Measurements from ENCODE around the gene ADCYAP1R1.

The ADCYAP1R1 gene

DNA sequence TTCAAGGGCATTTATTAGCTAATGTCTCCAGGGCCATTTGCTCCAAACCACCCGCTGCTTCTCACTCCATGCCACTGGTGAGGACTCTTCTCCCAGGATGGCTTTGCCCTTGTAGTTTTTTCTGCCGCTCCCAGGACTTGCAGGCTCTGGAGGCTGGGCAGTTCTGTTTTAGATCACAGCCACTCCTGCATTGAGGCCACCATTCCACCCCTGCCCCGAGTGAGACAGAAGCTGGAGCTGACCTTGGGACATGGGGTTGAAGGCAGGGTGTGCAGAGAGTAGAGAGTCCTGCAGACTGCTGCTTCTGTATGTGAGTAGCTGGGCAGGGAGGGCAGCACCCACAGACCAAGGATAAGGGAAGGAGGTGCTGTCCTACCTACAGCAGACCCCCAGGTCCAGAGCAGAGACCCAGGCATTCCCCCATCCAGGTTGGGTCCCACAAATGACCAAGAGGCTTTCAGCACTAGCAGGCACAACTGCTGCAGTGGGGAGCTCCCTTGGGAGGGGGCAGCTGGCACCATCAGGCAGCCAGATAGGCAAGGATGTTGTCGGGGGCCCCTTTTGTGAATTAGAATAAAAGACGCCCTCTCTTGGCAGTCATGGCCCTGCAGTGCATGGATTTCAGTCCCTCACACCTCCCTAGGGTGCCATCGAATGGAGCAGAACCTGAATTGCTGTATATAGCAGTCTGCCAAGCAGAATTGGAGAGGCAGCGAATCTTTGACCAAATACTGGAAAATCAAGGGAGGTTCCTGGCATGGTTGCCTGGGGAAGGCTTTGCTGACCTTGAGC is 22.7 kb upstream of the ADCYAP1R1 start:
- in situ Hi-C loops (cut with HindIII; ENCODE audit: low pct_ligation_motif_present, low pct_unique_long_range_greater_than_20kb, low sequenced_read_pairs), result no loop called here
- DNase-seq, result no peak

DNA sequence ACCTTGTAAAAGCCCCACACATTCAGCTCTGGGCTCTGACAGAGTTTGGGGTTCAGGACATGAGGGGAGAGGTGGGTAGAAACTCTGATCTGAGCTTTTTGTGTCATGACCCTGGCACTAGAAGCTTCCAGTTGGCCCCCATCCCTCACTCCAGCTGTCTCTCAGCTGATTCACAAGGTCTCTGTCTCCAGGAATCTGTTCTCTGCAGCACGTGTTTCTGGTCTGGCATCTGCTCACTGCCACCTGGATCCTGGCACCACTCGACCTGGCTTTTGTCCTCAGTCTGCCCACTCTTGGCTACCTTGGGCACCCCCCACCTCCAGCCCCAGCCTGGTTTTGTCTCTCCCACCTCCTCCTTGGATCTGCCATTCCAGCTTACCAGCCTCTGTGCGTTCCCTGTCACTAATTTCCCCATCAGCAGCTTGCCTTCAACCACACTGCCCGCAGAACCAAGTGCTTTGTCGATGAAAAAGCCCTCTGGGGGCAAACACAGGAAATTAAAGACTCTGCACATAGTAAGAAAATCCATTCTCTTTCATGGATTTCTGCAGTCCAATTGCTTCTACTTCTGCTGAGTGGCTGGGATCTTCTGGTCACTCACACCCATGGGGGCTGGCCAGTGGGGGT is 18.3 kb upstream of the ADCYAP1R1 start:
- in situ Hi-C loops (cut with HindIII; ENCODE audit: low pct_ligation_motif_present, low pct_unique_long_range_greater_than_20kb, low sequenced_read_pairs), result no loop called here
- DNase-seq, result no peak

DNA sequence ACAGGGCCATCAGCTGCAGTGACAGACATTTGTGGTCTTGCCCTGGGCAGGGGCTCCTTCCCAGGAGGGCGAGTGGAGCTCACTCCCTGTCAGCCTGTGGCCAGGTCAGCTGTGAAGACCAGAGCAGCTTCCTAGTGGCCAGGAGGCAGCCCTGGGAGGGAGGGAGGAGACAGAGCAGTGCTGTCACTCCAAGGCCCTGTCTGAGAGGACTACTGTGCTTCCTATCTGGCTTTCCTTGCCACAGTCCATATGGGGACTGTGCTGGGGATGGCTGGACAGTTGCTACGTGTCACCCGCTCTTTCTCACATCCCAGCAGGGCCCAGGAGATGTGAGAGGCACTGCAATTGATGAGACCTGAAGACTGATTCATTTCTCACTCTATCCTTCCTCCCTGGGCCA is 15.2 kb upstream of the ADCYAP1R1 start:
- DNase-seq, result no peak
- in situ Hi-C loops (cut with HindIII; ENCODE audit: low pct_ligation_motif_present, low pct_unique_long_range_greater_than_20kb, low sequenced_read_pairs), result no loop called here

DNA sequence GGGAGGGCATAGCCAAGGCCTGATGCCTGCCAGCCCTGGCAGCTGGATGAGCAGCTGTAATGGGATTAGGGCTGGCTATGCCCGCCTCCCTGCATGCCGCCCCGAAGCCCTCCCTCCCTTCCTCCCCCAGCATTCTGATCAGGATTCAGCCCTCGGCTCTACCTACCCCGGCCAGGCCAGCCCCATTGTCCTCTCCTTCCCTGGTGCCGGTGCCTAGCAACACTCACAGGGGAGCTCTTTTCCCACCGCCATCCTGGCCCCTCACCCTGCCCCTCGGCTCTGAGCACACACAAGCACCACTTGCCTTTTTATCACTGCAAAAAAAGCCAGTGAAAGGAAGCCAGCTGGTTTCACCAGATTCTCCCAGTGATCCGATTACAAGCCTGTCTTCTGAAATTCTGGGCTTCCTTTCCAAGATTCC is 9.0 kb upstream of the ADCYAP1R1 start:
- DNase-seq, result no peak
- in situ Hi-C loops (cut with HindIII; ENCODE audit: low pct_ligation_motif_present, low pct_unique_long_range_greater_than_20kb, low sequenced_read_pairs), result no loop called here

DNA sequence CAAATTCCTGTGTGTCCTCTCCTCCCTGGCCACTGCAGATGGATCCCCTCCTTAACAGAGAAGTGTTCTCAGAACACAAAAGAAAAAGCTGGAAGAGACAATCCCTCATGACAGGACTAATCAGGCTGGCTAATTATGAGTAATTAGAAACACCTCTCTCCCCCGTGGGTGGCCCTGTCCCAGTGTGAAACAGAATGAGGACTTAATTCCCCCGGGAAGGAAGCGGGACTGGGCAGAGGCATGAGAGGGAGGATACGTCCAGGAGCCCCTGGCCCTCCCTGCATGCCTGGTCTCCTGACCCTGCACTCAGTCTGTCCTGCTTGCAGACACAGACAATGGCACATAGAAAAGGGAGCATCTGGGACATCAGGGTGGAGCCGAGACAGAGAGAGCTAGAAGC is 7.6 kb upstream of the ADCYAP1R1 start:
- DNase-seq, result no peak
- in situ Hi-C loops (cut with HindIII; ENCODE audit: low pct_ligation_motif_present, low pct_unique_long_range_greater_than_20kb, low sequenced_read_pairs), result no loop called here

DNA sequence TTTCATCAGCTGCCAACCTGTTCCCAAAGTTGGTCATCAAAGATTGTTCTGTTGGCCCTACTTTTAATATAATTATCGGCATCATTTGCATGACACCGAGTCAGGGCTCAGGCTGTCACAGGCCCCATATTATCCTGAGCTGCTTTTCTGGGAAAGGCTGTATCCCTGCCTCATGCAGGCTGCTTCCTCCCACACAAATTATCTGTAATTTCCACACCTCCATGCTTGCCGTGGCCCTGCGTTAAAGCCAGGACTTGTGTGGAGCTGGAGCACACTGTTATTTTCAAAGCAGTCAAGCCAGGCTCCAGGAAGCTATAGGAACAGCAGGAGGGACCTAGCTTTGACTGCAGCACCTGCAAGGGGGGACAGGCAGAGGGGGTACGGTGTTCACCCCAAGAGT is 5.4 kb upstream of the ADCYAP1R1 start:
- DNase-seq, result no peak
- in situ Hi-C loops (cut with HindIII; ENCODE audit: low pct_ligation_motif_present, low pct_unique_long_range_greater_than_20kb, low sequenced_read_pairs), result no loop called here

DNA sequence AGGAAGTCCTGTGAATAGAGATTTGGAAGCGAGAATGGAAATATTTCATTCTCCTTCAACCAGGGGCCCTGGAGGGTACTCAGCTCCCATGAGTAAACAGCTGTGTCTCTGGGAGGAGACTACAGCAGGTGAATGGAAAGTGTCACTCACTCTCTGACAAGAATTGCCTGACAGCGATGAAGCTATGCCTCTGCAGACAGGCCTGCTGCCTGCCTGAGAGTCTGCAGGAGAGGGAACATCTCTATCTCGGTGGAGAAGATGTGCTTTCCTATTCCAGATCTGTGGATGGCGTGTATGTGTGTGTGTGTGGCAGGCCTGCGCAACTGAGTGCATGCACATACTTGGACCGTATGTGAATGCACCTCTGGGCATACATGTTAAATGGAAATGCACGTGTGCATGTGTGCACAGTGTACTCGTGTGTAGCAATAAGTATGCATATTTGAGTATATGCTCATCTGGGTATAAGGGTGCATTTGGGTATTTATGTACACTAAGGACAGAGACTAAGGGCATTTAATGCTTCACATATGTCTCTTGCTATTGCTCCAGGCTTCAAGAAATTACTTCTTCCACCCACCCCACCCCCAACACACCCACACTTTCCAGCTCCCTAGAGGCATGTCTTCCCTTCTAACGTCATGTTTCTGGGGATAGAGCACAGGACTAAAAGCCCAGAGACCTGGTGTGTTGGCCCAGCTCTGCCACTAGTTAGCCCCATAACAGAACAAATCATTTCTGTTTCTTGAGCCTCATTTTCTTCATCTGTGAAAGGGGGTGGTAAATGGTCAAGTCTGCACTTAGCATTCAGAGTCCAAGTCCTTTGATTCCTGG is 4.6 kb upstream of the ADCYAP1R1 start:
- in situ Hi-C loops (cut with HindIII; ENCODE audit: low pct_ligation_motif_present, low pct_unique_long_range_greater_than_20kb, low sequenced_read_pairs), result no loop called here
- DNase-seq, result no peak

DNA sequence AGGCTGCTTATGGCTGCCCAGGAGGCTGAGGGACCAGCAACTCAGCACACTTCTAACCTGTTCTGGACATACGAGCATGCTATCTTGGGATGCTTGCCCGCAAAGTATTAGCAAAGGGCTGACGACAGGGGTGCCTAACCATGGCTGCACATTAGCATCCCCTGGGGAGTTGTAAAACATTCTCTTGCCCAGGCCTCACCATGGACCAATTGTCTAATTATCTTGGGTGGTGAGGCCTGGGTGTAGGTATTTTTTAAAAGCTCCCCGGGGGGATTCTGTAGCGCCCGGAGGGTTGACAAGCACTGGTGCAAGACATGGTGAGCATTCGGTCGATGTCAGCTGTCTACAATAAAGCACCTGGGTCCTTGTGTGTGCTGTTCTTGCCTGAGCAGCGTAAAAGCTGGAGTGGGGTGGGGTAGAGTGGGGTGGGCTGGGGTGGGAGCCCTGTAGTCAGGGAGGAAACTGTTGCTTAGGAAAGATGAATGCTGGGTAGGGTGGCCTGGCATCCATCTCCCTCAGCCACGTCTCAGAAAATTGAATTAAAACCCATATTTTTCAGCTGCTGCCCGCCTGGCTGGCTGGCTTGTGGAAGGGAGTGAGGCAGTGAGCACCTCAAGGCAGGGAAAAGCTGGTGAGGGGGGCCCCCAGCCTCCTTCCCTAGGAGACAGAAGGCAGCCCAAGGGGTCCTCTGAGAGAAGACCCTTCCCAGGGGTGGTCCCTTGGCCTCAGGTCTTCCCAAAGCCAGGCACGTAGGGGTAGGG is 2.9 kb upstream of the ADCYAP1R1 start:
- no peak for DNase-seq
- in situ Hi-C loops (cut with HindIII; ENCODE audit: low pct_ligation_motif_present, low pct_unique_long_range_greater_than_20kb, low sequenced_read_pairs), result no loop called here

DNA sequence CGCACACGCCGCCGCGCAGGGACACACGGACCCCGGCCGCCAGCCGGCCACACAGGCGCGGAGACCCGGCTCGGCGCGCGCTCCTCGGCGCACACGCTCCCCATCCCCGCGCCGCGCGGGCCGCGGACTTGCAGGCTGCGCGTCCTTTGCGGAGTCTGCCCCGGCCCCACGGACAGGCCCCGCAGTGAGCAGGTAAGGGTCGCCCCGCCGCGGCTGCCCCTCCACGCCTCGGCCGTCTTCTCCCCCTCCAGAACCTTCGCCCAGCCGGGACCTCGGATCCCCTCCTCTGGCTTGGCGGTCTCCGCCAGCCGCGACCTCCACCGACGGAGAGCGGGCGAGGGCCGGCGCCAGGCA is 356 bp downstream of the ADCYAP1R1 start:
- no peak for DNase-seq
- in situ Hi-C loops (cut with HindIII; ENCODE audit: low pct_ligation_motif_present, low pct_unique_long_range_greater_than_20kb, low sequenced_read_pairs), result no loop called here

DNA sequence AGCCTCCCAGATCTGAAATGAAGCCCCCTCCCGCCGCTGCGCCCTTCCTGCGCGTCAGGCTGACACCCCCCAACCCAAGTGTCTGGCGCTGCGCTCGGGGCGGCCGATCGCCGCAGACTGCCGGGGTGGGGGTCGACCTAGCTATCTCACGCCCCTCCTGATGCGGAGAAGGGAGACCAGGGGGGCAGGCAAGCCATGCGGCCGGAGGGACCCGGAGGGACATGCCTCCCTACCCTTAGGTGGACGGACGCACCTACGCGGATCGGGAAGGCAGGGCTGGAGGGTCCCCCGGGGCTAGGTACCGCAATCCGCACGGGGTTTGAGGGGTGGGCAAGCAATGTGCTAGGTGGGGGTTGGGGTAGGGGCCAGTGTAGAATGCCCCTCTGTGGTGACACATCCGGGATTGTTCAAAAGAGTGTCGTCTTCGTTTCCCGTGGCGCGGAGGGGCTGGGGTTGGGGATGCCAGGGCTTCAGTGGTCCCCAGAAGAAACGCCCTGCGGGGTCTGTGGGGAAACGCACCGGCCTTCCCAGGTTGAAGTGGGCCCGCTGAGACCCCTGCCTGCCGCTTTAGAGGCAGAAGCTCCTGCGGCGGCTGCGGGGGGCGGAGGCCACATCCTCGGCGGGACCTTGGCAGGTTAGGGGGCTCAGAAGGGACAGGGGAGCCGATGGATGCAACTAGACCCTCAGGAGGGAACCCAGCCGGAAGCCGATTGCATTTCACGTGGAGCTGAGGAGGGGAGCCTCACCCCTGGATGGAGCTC is 913 bp downstream of the ADCYAP1R1 start:
- in situ Hi-C loops (cut with HindIII; ENCODE audit: low pct_ligation_motif_present, low pct_unique_long_range_greater_than_20kb, low sequenced_read_pairs), result no loop called here
- DNase-seq, result no peak

DNA sequence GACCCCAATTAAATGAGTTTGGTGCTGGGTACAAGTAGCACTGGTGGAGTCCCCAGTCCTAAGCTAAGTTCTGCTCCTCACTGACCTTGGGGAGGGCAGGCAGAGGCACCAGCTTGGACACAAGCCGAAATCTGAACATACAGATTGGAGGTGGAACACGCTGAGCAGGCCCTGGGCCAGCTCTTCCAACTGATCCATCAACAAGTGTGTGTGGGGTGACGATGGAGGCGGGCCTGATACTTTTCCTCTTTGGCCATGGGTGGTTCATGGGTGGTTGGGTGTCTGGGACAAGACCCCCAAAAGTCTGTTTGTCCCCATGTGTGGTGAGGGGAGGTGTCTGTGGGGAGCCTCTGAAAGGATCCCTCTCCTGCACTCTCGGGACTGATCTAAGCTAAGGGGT is 1.9 kb downstream of the ADCYAP1R1 start:
- in situ Hi-C loops (cut with HindIII; ENCODE audit: low pct_ligation_motif_present, low pct_unique_long_range_greater_than_20kb, low sequenced_read_pairs), result no loop called here
- no peak for DNase-seq

DNA sequence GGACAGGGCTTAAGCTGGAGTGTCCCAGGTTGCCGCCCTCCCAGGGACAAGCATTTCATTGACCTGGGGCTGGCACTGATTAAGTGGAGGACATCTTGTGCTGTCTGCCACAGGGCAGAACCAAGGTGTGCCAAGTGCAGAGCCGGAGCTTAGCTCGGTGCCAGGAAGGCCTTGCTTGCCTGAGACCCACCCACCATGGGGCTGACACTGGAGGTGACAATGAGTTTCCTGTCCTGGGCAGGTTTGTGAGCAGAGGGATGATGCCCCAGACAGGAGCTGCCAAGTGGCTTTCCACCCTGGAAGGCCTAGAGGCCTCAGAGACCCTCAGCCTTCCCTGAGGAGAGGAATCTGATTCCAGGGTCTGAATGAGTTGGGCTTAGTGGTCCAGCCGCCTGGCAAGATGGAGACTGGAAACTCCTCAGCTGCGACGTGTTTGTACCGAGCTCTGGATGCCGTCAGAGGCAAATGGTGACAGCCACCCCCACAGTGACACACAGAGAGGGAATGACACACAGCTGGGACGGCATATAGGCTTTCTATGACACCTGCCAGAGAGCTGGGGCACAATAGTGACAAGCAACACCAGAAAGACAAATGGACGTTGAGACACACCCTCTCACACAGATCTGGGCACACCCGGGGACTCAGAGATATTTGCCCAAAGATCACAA is 2.6 kb downstream of the ADCYAP1R1 start:
- DNase-seq, result no peak
- in situ Hi-C loops (cut with HindIII; ENCODE audit: low pct_ligation_motif_present, low pct_unique_long_range_greater_than_20kb, low sequenced_read_pairs), result no loop called here

DNA sequence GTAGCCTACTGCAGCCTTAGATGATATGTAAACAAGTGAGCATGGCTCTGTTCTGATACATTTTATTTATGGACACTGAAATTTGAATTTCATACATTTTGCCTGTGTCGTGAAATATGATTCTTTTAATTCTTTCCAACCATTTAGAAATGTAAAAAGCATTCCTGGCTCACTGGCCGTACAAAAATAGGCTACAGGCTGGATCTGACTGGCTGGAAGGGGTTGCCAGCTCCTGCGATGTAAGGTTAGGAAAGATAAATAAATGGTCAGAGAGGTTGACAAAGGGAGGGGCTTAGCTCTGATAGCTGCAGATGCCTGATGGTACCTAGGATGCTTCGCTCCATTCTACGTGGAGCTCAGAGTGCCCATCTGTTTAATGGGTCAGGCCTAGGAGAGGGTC is 3.4 kb downstream of the ADCYAP1R1 start:
- in situ Hi-C loops (cut with HindIII; ENCODE audit: low pct_ligation_motif_present, low pct_unique_long_range_greater_than_20kb, low sequenced_read_pairs), result no loop called here
- no peak for DNase-seq

DNA sequence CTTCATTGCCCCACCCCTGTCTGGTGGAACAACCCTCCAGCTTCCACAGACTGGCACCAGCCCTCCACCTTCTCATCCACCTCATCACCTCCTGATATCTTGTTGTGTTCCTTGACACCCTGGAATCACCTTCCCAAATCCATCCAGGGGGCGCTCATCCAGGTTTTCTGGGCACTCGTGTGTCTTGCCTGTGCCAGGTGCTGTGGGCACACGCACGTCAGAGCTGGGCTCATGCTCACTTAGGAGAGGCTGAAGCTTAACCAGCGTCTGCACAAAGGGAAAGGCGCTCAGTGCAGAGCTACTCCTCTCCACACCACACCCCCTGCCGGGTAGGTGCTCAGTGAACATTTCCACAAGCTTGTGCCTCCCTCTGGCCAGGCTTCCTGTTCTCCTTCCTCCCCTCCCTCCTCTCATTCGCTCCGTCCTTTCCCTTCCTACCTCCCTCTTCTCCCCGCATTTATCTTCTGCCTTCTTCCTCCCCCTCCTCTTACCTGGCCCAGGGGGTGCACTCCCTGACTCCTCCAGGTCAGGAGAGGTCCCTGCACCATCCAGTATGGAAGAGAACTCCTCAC is 4.8 kb downstream of the ADCYAP1R1 start:
- in situ Hi-C loops (cut with HindIII; ENCODE audit: low pct_ligation_motif_present, low pct_unique_long_range_greater_than_20kb, low sequenced_read_pairs), result no loop called here
- DNase-seq, result no peak

DNA sequence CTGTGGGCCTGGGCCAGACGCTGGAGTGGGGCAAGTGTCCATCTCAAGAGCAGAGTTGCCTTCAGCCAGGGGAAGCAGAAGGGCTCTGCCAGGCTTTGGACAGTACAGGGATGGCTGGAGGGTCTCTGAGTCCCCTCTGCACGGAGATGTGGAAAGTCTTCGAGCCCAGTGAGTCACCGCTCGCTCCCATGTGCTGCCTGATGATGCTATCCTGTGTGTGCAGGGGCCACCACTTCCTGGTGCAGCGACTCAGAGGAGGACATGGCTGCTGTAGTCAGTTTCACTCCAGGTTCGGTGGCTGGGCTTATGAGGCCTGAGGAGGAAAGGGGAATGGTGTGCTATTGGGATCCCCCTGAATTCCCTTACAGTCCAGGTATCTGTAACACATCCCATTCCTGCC is 6.0 kb downstream of the ADCYAP1R1 start:
- DNase-seq, result no peak
- in situ Hi-C loops (cut with HindIII; ENCODE audit: low pct_ligation_motif_present, low pct_unique_long_range_greater_than_20kb, low sequenced_read_pairs), result no loop called here

DNA sequence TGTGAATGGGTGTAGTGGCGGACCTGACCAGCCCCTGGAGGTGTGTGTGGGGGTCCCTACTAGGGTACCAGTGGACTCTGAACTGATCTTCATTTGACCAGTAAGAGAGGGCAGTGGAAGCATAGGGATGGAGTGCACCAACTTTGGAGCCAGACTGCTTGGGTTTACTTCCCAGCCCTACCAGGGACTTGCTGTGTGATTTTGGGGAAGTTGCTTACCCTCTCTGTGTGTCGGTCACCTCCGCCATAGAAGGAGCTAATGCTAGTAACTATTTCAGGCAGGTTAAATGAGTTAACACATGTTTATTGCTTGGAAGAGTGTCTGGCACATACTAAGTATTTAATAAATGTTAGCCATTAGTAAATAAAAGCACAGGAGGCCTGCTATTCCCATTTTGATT is 6.6 kb downstream of the ADCYAP1R1 start:
- no peak for DNase-seq
- in situ Hi-C loops (cut with HindIII; ENCODE audit: low pct_ligation_motif_present, low pct_unique_long_range_greater_than_20kb, low sequenced_read_pairs), result no loop called here

DNA sequence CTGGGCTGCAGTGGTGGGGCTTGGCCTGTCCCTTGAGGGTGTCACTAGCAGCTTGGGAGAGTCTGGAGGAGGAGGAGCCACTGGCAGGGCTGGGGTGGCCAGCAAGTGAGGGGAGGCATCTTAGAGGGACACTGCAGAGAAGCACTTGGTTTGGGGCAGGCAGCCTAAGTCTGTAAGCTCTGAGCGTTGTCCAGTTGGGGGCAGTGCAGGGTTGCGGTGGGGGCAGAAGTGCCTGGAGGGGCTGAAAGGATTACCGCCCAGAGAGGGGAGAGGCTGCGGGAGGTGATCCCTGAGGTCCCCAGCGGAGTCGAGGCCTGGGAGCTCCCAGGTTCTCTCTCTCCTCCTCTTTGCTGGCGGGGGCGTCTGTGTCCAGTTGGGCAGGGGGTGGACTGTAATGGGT is 7.4 kb downstream of the ADCYAP1R1 start:
- in situ Hi-C loops (cut with HindIII; ENCODE audit: low pct_ligation_motif_present, low pct_unique_long_range_greater_than_20kb, low sequenced_read_pairs), result no loop called here
- DNase-seq, result peak; percentile 5

DNA sequence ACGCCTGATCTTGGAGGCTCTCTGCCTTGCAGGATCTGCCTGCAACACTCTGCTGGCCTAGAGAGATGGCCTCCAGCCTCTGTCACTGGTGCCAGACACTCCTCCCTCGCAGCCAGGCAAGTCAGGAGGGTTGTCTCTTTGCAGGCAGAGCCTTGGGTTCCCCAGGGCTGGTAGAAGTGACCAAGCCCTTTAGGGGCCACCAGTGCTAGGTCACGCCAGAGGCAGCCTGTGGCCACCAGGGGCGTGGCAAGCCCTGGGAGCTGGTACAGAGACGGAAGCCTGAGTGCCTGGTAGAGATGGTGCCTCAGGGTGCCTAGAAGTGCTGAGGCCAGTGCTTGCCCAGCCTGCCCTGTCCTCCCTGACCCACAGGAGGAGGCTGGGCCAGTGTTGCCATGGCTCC is 9.1 kb downstream of the ADCYAP1R1 start:
- no peak for DNase-seq
- in situ Hi-C loops (cut with HindIII; ENCODE audit: low pct_ligation_motif_present, low pct_unique_long_range_greater_than_20kb, low sequenced_read_pairs), result no loop called here

Data from ACHN (cell line).